H9 (cell line): ENCODE data around the gene TRIM17. TPM values are rescaled to one million over a fixed set of nuclear protein-coding genes. Genes with fewer than 3 reads are reported as not detected.
A peak's percentile ranks its signal among the peaks of the same experiment; 100 is the strongest.

Source experiments
- DNase-seq: peaks from one replicate; pipeline ENCODE4 v3.0.0-alpha.2; 2017
- H2AFZ ChIP-seq: one replicate; pipeline ENCODE4 v1.6.1; 2013; ENCODE audit warnings: mild to moderate bottlenecking, low read length, control low read depth, moderate library complexity
- H2AK5ac ChIP-seq: 2 replicates; pipeline ENCODE4 v1.6.1; 2013; ENCODE audit warnings: low read length, control low read depth, mixed read lengths; ENCODE audit not compliant: insufficient read length
- H2BK120ac ChIP-seq: one replicate; pipeline ENCODE4 v1.6.1; 2013; ENCODE audit warnings: low read depth, mild to moderate bottlenecking, low read length, control low read depth, inconsistent platforms; ENCODE audit not compliant: poor library complexity, severe bottlenecking
- H2BK12ac ChIP-seq: 2 replicates; pipeline ENCODE4 v1.6.1; 2013; ENCODE audit warnings: low read length, control low read depth, mixed read lengths, low read depth; ENCODE audit not compliant: insufficient read length
- H2BK15ac ChIP-seq: 2 replicates; pipeline ENCODE4 v1.6.1; 2013; ENCODE audit warnings: low read depth, low read length, control low read depth
- H2BK20ac ChIP-seq: one replicate; pipeline ENCODE4 v1.6.1; 2013; ENCODE audit warnings: low read depth, mild to moderate bottlenecking, low read length, control low read depth, inconsistent platforms; ENCODE audit not compliant: poor library complexity, severe bottlenecking
- H2BK5ac ChIP-seq: 2 replicates; pipeline ENCODE4 v1.6.1; 2013; ENCODE audit warnings: low read length, control low read depth, mixed read lengths; ENCODE audit not compliant: insufficient read length
- H3K14ac ChIP-seq: 2 replicates; pipeline ENCODE4 v1.6.1; 2013; ENCODE audit warnings: low read length, control low read depth; ENCODE audit not compliant: insufficient read depth
- H3K18ac ChIP-seq: 2 replicates; pipeline ENCODE4 v1.6.1; 2013; ENCODE audit warnings: low read depth, mild to moderate bottlenecking, mixed read lengths, low read length, control low read depth; ENCODE audit not compliant: insufficient read length
- H3K23ac ChIP-seq: 2 replicates; pipeline ENCODE4 v1.6.1; 2013; ENCODE audit warnings: low read length, control low read depth, mixed read lengths, low read depth; ENCODE audit not compliant: insufficient read length
- H3K23me2 ChIP-seq: 2 replicates; pipeline ENCODE4 v1.6.1; 2013; ENCODE audit warnings: low read depth, mild to moderate bottlenecking, mixed read lengths, low read length, control low read depth; ENCODE audit not compliant: insufficient read length, poor library complexity, severe bottlenecking
- H3K27ac ChIP-seq: 2 replicates; pipeline ENCODE4 v1.5.1; 2013; ENCODE audit warnings: low read length, control low read depth, mixed read lengths, low read depth; ENCODE audit not compliant: insufficient read length
- H3K27me3 ChIP-seq: 2 replicates; pipeline ENCODE4 v1.6.1; 2013; ENCODE audit warnings: low read length, control low read depth, inconsistent platforms; ENCODE audit not compliant: insufficient read depth
- H3K4ac ChIP-seq: 2 replicates; pipeline ENCODE4 v1.6.1; 2013; ENCODE audit warnings: low read depth, mild to moderate bottlenecking, control low read depth, inconsistent platforms, low read length, moderate library complexity
- H3K4me1 ChIP-seq: 2 replicates; pipeline ENCODE4 v1.6.1; 2013; ENCODE audit warnings: low read length, control low read depth, inconsistent platforms; ENCODE audit not compliant: insufficient read depth
- H3K4me2 ChIP-seq: 2 replicates; pipeline ENCODE4 v1.6.1; 2013; ENCODE audit warnings: low read length, control low read depth, mixed read lengths; ENCODE audit not compliant: insufficient read length, insufficient read depth
- H3K56ac ChIP-seq: 2 replicates; pipeline ENCODE4 v1.6.1; 2013; ENCODE audit warnings: low read depth, mild to moderate bottlenecking, mixed read lengths, low read length, control low read depth; ENCODE audit not compliant: insufficient read length
- H3K79me1 ChIP-seq: 2 replicates; pipeline ENCODE4 v1.6.1; 2013; ENCODE audit warnings: low read depth, mild to moderate bottlenecking, moderate library complexity, low read length, control low read depth, inconsistent platforms; ENCODE audit not compliant: insufficient read depth, poor library complexity, severe bottlenecking
- H3K79me2 ChIP-seq: 2 replicates; pipeline ENCODE4 v1.6.1; 2013; ENCODE audit warnings: low read length, control low read depth, inconsistent platforms; ENCODE audit not compliant: insufficient read depth
- H3K9ac ChIP-seq: 2 replicates; pipeline ENCODE4 v1.6.1; 2013; ENCODE audit warnings: low read length, control low read depth, mixed read lengths; ENCODE audit not compliant: insufficient read length; ENCODE audit errors: extremely low read depth
- H3K9me3 ChIP-seq: one replicate; pipeline ENCODE4 v1.6.1; 2013; ENCODE audit warnings: low read depth, low read length, inconsistent platforms; ENCODE audit not compliant: control insufficient read depth
- H3T11ph ChIP-seq: one replicate; pipeline ENCODE4 v1.6.1; 2013; ENCODE audit warnings: mild to moderate bottlenecking, low read length, control low read depth, inconsistent platforms
- H4K20me1 ChIP-seq: one replicate; pipeline ENCODE4 v1.6.1; 2013; ENCODE audit not compliant: control insufficient read depth, insufficient read length, insufficient read depth
- H4K5ac ChIP-seq: 2 replicates; pipeline ENCODE4 v1.6.1; 2013; ENCODE audit warnings: low read depth, mild to moderate bottlenecking, mixed read lengths, low read length, control low read depth; ENCODE audit not compliant: insufficient read length
- H4K8ac ChIP-seq: replicated peaks from 2 replicates; pipeline ENCODE4 v1.6.1; 2013; ENCODE audit warnings: low read length, control low read depth, mixed read lengths, low read depth; ENCODE audit not compliant: insufficient read length
- H4K91ac ChIP-seq: 2 replicates; pipeline ENCODE4 v1.6.1; 2013; ENCODE audit warnings: low read depth, mild to moderate bottlenecking, moderate library complexity, mixed read lengths, low read length, control low read depth; ENCODE audit not compliant: insufficient read length
- H3K27ac Mint-ChIP-seq, 3 experiments: 2 replicates in 2 of 3; 3 replicates in 1 of 3; pipeline ENCODE4 v1.8.0; 2020 to 2021; ENCODE audit warnings: mixed read lengths in 3 of 3, mild to moderate bottlenecking in 1 of 3, moderate library complexity in 1 of 3
- H3K27me3 Mint-ChIP-seq: 2 replicates; pipeline ENCODE4 v1.8.0; 2021; ENCODE audit warnings: low read depth, mild to moderate bottlenecking, moderate library complexity, mixed read lengths
- H3K36me3 Mint-ChIP-seq, 3 experiments: 2 replicates in 2 of 3; 3 replicates in 1 of 3; pipeline ENCODE4 v1.8.0; 2020 to 2021; ENCODE audit warnings: low read depth in 3 of 3, mixed read lengths in 3 of 3; ENCODE audit not compliant: insufficient read depth in 1 of 3
- H3K4me1 Mint-ChIP-seq, 2 experiments: 2 replicates each; pipeline ENCODE4 v1.8.0; 2020; ENCODE audit warnings: mixed read lengths in 2 of 2
- H3K4me3 Mint-ChIP-seq, 2 experiments: 2 replicates in 1 of 2; 3 replicates in 1 of 2; pipeline ENCODE4 v1.8.0; 2020 to 2021; ENCODE audit warnings: mild to moderate bottlenecking in 2 of 2, mixed read lengths in 2 of 2, moderate library complexity in 1 of 2
- H3K9me3 Mint-ChIP-seq, 2 experiments: 2 replicates in 1 of 2; 3 replicates in 1 of 2; pipeline ENCODE4 v1.8.0; 2020; ENCODE audit warnings: mild to moderate bottlenecking in 2 of 2, mixed read lengths in 2 of 2, moderate library complexity in 1 of 2
- CTCF ChIP-seq: fragments of 200-600 bp; sonication (generic); conservative IDR thresholded peaks from 3 replicates; pipeline ENCODE4 v1.8.0; 2021; ENCODE audit warnings: antibody characterized with exemption, mild to moderate bottlenecking
- WGBS: extraction: QIAGEN DNeasy Blood & Tissue Kit; methylation state at CpG from one replicate; pipeline ENCODE4 v1.1.7; 2013; ENCODE audit warnings: missing lambda C conversion rate, low lambda C conversion rate, mixed read lengths; ENCODE audit not compliant: insufficient read length; ENCODE audit errors: extremely low coverage; 5-methylcytosine and 5-hydroxymethylcytosine counted together
- total RNA-seq: library from RNA; stranded (reverse); gene quantifications from 2 replicates; pipeline ENCODE4 v1.2.1, GENCODE V29; 2021

TRIM17 gene
- total RNA-seq, 1 experiment from 2014 or later: 2.8 TPM

GRCh38 chr1:228378090-228378872 is 38.4 kb downstream of the TRIM17 start:
- peaks cover 54% of the 10 kb centered on the region for H3K27me3 Mint-ChIP-seq
- H2BK12ac ChIP-seq: no peak overlapping the region
- H2BK5ac ChIP-seq: no peak overlapping the region
- H4K20me1 ChIP-seq: no peaks in the 10 kb centered on the region
- H2AFZ ChIP-seq: no peak overlapping the region
- no peak overlapping the region for H3K27ac ChIP-seq
- H2BK15ac ChIP-seq: no peak overlapping the region
- no peaks in the 10 kb centered on the region for H3K36me3 Mint-ChIP-seq
- no peak overlapping the region for H4K8ac ChIP-seq
- H3K79me2 ChIP-seq: no peaks in the 10 kb centered on the region
- no peak overlapping the region for H3T11ph ChIP-seq
- peak overlapping the region; percentile 59 for H3K18ac ChIP-seq
- peaks cover 12% of the 10 kb centered on the region for H3K23me2 ChIP-seq
- no peak overlapping the region for H2BK20ac ChIP-seq
- TF ChIP-seq CTCF: peak; percentile 90
- H3K27ac Mint-ChIP-seq: no peak overlapping the region
- peak overlapping the region; percentile 66; the same call in 1 of the 2 replicates for H3K14ac ChIP-seq
- H3K4me1 Mint-ChIP-seq: peaks cover 9 to 17% of the 10 kb centered on the region in 2 experiments
- H3K9me3 ChIP-seq: no peaks in the 10 kb centered on the region
- no peak overlapping the region for H3K23ac ChIP-seq
- H3K79me1 ChIP-seq: no peaks in the 10 kb centered on the region
- H3K4ac ChIP-seq: no peak overlapping the region
- H3K9ac ChIP-seq: peak overlapping the region; percentile 17
- H2BK120ac ChIP-seq: no peak overlapping the region
- no peaks in the 10 kb centered on the region for H3K9me3 Mint-ChIP-seq
- H3K4me1 ChIP-seq: no peaks in the 10 kb centered on the region
- H2AK5ac ChIP-seq: no peak overlapping the region
- DNase-seq: peak; percentile 94
- H3K4me3 Mint-ChIP-seq: peak overlapping the region; percentile 83 to 90
- peak overlapping the region; percentile 55 for H3K4me2 ChIP-seq
- H4K91ac ChIP-seq: no peak overlapping the region
- WGBS: no CpG with 5 or more reads among the region's 73 CpGs
- no peak overlapping the region for H3K56ac ChIP-seq
- H3K27me3 ChIP-seq: peaks cover 9% of the 10 kb centered on the region; the same call in 1 of the 2 replicates
- H4K5ac ChIP-seq: no peak overlapping the region
